HG03196 (cell line): Measurements from ENCODE around the gene CSF1.
A peak's percentile ranks its signal among the peaks of the same experiment; 100 is the strongest.

Source experiments
- ATAC-seq: cut with Tn5 transposase; IDR thresholded peaks from one replicate; pipeline ENCODE4 v1.9.1; 2021; ENCODE audit not compliant: unreplicated experiment

The CSF1 gene

GRCh38 chr1:109901141-109901523 is 9.5 kb upstream of the CSF1 start:
- ATAC-seq, result no peak

- ATAC-seq, result no peak
These were observed 9.0 kb upstream of the CSF1 start for GRCh38 chr1:109901524-109902145.

DNA sequence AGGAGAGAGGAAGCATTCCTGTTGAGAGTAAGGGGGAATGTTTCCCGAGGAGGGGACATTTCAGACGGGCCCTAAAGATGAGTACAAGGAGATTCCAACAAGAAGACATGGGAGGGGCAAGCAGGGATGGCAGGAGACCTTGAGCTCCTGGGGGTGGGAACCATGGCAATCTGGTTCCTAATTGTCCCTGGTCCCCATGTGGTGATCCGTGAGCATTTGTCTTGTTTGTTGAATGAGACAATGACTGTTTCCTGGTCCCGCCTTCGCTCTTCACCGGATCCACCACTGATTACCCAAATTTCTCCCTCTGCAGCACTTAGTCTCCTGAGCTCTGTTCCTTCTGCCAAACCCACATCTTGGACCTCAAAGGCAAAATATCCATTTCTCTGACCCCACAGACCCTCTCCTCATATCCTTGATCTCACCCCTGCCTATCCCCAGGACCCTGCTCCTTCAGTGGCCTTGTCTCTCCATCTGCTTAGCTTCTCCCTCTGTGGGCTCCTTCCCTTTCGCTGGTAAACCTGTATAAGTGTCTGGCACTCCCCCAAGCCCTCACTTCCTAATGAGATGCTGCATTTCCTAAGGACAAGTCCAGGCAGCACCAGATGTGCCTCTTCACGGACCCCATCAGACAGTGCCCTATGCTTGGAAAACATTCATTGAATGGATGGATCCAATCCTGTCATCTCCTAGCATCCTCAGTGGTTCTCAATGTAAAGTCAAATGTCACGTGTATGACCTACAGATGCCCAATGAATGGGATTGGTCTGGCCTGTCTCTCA is 8.3 kb upstream of the CSF1 start:
- ATAC-seq, result no peak

DNA sequence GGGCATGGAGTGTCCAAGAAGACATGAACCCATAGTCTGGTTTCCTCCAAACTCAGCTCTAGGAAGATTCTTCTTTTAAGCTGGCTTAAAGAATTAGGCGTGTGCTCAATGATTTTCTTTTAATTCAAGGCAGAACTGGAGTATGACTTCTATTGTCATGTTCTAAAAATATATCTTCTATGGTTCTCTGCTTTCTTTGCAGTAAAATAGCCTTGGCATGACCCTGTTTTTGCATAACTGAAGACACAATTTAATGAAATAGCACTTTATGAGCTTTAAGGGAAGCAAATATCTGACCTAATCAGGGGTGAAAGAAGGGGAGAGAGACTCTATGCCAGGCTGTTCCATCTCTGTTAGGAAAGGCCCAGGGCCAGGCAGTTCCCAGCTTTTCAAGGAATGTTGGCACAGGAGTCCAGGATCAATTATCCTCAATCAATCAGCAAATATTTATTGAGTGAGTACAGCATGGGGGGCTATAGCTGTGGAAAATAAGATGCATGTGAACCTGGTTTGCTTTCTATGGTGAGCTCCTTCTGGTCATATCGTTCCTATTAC is 7.2 kb upstream of the CSF1 start:
- ATAC-seq, result no peak

DNA sequence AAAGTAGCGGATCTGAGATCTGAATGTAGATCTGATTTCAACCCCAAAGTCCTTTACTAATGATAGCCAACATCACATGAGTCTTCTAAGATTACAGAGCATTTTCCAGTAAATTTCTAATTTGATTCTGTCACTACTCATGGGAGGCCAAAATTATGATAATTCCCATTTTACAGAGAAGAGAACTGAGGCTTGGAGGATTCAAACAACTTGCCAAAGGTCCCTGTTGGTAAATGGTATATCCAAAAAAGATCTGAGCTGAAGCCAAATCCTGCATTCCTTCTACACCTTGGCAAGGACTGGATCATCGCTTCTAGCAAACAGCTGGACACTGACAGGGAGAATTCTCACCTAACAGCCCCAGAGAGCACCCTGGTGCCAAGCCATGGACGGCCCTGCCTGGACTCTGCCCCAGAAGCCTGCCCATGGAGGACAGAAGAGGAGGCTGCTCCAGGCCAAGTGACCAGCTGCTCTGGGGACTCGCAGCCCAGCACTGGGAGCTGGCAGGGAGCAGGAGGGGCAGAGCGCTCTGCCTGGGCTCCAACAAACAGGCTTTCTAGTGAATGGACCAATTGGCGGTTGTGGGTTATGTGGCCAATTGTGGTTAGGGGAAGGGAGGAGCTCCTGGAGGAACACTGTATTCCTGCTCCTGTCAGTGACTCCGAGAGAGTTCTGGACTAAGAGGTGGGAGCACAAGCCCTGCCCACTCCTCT is 6.4 kb upstream of the CSF1 start:
- no peak for ATAC-seq

DNA sequence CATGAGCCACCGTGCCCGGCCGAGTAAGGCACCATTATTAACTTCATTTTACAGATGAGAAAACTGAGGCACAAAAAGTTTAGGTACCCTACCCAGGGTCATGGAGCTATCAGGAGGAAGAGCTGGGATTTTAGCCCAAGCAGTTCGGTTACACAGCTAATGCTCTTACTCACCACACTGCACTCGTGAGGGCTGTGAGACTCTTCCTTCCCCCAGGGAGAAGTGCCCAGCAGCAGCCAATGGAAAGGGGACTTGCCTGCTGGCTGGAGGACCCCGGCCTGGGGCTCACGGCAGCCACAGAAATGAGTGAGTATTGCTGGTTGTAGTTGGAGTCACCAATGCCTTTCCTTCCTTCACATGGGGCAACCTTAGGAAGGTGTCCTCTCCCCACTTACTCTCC is 5.2 kb upstream of the CSF1 start:
- ATAC-seq, result no peak

- peak; percentile 80 for ATAC-seq
These were observed 4.3 kb upstream of the CSF1 start for GRCh38 chr1:109906160-109906838.

GRCh38 chr1:109906839-109907180 is 3.8 kb upstream of the CSF1 start:
- no peak for ATAC-seq

DNA sequence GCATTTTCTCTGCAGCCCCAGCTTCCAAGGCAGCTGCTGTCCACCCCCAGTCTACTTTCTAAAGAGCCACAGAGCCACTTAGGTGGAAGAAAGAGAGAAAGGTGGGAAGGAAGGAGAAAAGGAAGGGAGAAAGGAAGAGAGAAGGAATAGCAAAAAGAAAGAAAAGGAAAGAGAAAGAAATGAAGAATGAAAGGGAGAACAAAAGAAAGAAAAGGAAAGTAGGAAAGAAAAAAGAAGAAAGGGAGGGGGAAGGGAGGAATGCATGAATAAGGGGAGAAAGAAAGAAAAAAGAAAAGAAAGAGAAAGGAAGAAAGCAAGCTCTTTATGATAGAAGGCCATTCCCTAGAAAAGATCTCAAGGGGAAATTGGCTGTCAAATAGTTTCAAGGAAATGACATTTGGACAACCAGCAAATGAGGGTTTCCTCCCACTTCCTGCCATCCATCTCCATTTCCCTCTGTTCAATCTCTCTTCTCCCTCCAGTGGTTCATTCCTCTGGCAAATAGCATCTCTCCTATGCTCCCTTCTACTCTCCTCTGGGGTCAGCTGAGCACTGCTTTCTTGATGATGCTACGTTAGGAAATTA is 3.4 kb upstream of the CSF1 start:
- ATAC-seq, result no peak

DNA sequence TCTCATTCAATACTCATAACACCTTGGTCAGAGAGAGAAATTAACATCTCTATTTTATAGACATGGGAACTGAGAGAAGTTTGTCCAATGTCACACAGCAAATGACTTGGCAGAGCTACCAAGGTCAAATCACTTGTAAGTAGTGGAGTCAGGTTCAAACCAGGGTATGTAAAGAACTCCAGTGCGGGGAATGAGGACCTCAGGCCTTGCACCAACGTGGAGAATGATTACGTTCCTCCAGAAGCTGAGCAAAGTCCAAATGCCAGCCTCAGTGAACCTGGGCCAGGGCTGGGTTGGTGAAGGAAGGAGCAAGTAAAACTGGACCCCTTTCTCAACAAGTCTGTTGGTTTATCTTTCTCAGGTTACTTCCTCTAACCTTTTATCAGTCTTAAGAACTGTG is 1.8 kb upstream of the CSF1 start:
- no peak for ATAC-seq

GRCh38 chr1:109909561-109909960 is 1.1 kb upstream of the CSF1 start:
- no peak for ATAC-seq

DNA sequence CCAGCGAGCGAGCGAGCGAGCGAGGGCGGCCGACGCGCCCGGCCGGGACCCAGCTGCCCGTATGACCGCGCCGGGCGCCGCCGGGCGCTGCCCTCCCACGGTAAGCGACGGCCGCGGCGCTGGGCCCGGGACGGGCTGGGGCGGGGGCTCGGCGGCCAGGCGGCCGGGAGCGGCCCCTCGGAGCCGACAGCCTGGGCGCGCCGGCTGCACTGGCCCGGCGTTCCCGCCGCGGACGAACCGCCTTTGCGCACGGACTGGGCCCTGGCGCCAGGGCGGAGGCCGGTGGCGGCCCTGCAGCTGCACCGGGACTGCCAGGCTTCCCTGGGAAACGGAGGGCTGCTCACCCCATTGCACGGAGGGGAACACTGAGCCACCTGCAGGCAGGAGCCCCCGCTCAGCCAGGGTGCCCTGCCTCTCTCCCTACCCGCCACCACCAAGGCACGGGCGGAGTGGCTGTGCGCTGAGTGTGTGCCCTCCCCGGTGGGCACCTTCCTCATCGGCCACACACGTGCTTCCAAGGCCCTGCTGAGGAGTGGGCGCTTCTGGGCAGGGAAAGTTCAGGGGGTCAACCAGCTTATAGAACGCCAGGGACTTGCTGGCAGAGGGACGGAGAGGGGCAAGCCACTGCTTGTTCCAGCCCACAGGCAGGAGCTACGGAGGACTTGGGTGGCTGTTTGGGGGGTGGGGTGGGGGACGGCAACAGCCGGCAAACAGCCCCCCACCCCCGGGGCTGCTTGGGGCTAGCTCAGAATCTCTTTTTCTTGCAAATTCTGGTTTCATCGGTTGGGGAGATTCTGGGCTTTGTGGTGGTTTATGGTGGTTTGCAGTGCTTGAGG is 532 bp downstream of the CSF1 start:
- ATAC-seq, result no peak

GRCh38 chr1:109912214-109912861 is 1.7 kb downstream of the CSF1 start:
- no peak for ATAC-seq

DNA sequence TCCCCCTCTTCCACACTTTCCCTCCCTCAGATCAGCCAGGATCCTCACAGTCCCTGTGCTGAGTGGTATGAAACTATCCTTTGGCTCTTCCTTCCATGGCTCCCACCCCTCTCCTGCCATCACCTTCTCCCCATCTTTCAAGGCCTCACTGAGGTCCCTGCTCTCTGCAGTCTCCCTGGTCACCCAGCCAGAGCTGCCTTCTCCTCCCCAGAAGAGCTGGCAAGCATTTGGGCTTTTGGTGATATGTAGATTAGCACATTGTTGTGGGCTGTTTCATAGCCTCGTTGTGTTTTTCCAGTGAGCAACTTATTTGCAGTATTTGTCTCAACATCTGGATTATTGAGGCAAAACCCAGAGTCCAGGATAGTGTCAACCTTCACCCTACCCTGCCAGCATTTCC is 2.2 kb downstream of the CSF1 start:
- ATAC-seq, result no peak

DNA sequence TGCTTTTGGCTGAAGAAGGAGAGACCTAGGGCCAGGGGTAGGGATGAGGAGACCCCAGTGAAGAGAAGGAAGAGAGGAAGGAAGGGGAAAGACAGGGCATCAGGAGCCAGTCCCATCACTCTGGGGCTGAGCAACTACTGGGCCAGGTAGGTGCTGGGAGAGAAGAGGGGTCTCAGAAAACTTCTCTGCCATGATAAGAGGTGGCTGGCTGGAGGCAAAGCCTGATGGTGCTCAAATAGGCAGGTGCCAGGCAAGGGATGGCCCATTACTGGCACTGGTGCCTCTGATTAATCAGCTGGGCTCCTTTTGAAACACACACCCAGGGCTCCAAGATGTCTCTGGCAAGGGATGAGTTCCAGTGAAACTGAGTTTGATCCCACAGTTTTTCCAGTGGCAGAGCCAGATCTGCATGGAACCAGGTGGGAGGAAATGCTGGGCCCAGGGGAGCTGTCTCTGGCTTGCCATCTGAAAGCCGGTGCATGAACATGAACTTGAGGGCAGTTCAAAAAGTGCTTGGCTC is 2.8 kb downstream of the CSF1 start:
- ATAC-seq, result no peak

DNA sequence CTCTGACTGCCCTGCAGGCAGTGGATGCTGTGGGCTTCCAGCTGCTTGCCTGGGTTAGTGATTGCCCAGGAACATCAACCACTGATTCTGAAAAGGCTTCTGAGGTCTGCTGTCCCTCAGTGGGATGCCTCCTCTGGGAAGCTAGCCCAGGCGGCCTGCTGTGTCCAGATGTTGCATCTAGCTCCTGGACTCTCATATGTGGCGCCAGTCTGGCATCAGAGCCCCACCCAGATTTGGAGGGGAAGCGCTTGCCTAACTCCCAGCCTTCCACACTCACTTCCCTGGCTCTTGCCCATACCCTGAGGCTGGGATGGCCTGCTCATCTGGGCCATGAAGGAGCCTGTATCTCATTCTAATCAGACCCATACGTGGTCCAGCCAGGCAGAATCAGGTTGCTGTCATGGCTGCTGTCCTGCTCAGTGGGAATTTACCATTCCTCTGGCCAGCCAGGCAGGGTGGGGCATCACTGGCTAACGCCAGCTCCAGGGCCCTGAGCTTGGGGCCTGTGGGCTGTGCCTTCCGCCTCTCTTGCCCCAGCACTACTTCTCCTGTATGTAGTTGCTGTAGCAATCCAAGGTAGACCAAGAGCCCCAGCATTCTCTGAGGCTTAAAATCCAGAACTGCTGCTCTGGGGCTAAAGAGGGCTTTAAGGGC is 4.1 kb downstream of the CSF1 start:
- no peak for ATAC-seq

GRCh38 chr1:109917051-109917767 is 6.6 kb downstream of the CSF1 start:
- ATAC-seq, result no peak
